SK-N-SH treated with all-trans-retinoic acid at 6 μM for 48 hours (cell line): ENCODE results near the gene CD300A.

Experiments used
- ATAC-seq: fragments of 200-7000 bp; cut with Tn5 transposase; 3 replicates; pipeline ENCODE4 v1.9.1; 2020; ENCODE audit warnings: mild to moderate bottlenecking, moderate library complexity
- BACH2 ChIP-seq: fragments of 250-450 bp; sonication (Bioruptor Pico); IDR thresholded peaks from 2 replicates; pipeline ENCODE4 v1.9.0; 2021; ENCODE audit warnings: mild to moderate bottlenecking, borderline replicate concordance
- CSDC2 ChIP-seq: fragments of 250-450 bp; sonication (Bioruptor Pico); IDR thresholded peaks from 2 replicates; pipeline ENCODE4 v1.5.0; 2020; ENCODE audit warnings: mild to moderate bottlenecking, moderate library complexity
- GLIS3 ChIP-seq: fragments of 250-450 bp; sonication (Bioruptor Pico); IDR thresholded peaks from 2 replicates; pipeline ENCODE4 v1.5.0; 2020; ENCODE audit warnings: mild to moderate bottlenecking, moderate library complexity
- ISL1 ChIP-seq: fragments of 250-450 bp; sonication (Bioruptor Pico); IDR thresholded peaks from 2 replicates; pipeline ENCODE4 v2.1.2; 2022; ENCODE audit warnings: mild to moderate bottlenecking, moderate library complexity
- OSR1 ChIP-seq: fragments of 250-450 bp; sonication (Bioruptor Pico); IDR thresholded peaks from 2 replicates; pipeline ENCODE4 v1.8.0; 2022; ENCODE audit warnings: moderate library complexity, mild to moderate bottlenecking, inconsistent platforms
- PATZ1 ChIP-seq: fragments of 250-450 bp; sonication (Bioruptor Pico); IDR thresholded peaks from 2 replicates; pipeline ENCODE4 v1.8.0; 2020; ENCODE audit warnings: mild to moderate bottlenecking, moderate library complexity, borderline replicate concordance
- PPARA ChIP-seq: fragments of 250-450 bp; sonication (Bioruptor Pico); IDR thresholded peaks from 2 replicates; pipeline ENCODE4 v1.5.0; 2020; ENCODE audit warnings: mild to moderate bottlenecking, borderline replicate concordance
- RARB ChIP-seq: fragments of 250-450 bp; sonication (Bioruptor Pico); IDR thresholded peaks from 2 replicates; pipeline ENCODE4 v1.8.0; 2021; ENCODE audit warnings: mild to moderate bottlenecking, moderate library complexity
- SNAI2 ChIP-seq: fragments of 250-450 bp; sonication (Bioruptor Pico); IDR thresholded peaks from 2 replicates; pipeline ENCODE4 v1.5.0; 2020; ENCODE audit warnings: mild to moderate bottlenecking, moderate library complexity
- TCF4 ChIP-seq: fragments of 250-450 bp; sonication (Bioruptor Pico); IDR thresholded peaks from 2 replicates; pipeline ENCODE4 v1.8.0; 2021; ENCODE audit warnings: mild to moderate bottlenecking, moderate library complexity, borderline replicate concordance
- TOX ChIP-seq: fragments of 250-450 bp; sonication (Bioruptor Pico); IDR thresholded peaks from 2 replicates; pipeline ENCODE4 v1.8.0; 2021; ENCODE audit warnings: mild to moderate bottlenecking, moderate library complexity, borderline replicate concordance
- TSHZ2 ChIP-seq: fragments of 250-450 bp; sonication (Bioruptor Pico); IDR thresholded peaks from 2 replicates; pipeline ENCODE4 v1.5.0; 2020; ENCODE audit warnings: mild to moderate bottlenecking, moderate library complexity
- ZC3H10 ChIP-seq: fragments of 250-450 bp; sonication (Bioruptor Pico); IDR thresholded peaks from 2 replicates; pipeline ENCODE4 v1.5.1; 2021; ENCODE audit warnings: mild to moderate bottlenecking, moderate library complexity
- ZFP3 ChIP-seq: fragments of 250-450 bp; sonication (Bioruptor Pico); IDR thresholded peaks from 2 replicates; pipeline ENCODE4 v1.5.0; 2020; ENCODE audit warnings: mild to moderate bottlenecking, moderate library complexity
- ZFP30 ChIP-seq: fragments of 450-650 bp; formaldehyde crosslinking; IDR thresholded peaks from 2 replicates; pipeline ENCODE4 v1.5.0; 2022; ENCODE audit warnings: mild to moderate bottlenecking, moderate library complexity
- ZNF565 ChIP-seq: fragments of 450-650 bp; formaldehyde crosslinking; conservative IDR thresholded peaks from 2 replicates; pipeline ENCODE4 v1.5.0; 2020; ENCODE audit warnings: low read depth, mild to moderate bottlenecking, moderate library complexity
- ZNF70 ChIP-seq: fragments of 450-650 bp; formaldehyde crosslinking; IDR thresholded peaks from 2 replicates; pipeline ENCODE4 v1.5.0; 2020; ENCODE audit warnings: mild to moderate bottlenecking, moderate library complexity
- ZNF8 ChIP-seq: fragments of 450-650 bp; formaldehyde crosslinking; IDR thresholded peaks from 2 replicates; pipeline ENCODE4 v1.5.0; 2020; ENCODE audit warnings: mild to moderate bottlenecking, moderate library complexity
- TF ChIP-seq, protein P1 (sequence below): fragments of 250-450 bp; sonication (Bioruptor Pico); IDR thresholded peaks from 2 replicates; pipeline ENCODE4 v1.8.0; 2021; ENCODE audit warnings: low read depth, mild to moderate bottlenecking, moderate library complexity, borderline replicate concordance
- TF ChIP-seq, protein P2 (sequence below): fragments of 250-450 bp; sonication (Bioruptor Pico); IDR thresholded peaks from 2 replicates; pipeline ENCODE4 v1.5.1; 2020; ENCODE audit warnings: low read depth, mild to moderate bottlenecking, moderate library complexity
- TF ChIP-seq, protein P3 (sequence below): fragments of 250-450 bp; sonication (Bioruptor Pico); IDR thresholded peaks from 2 replicates; pipeline ENCODE4 v1.5.1; 2021; ENCODE audit warnings: mild to moderate bottlenecking, moderate library complexity

The CD300A gene

DNA sequence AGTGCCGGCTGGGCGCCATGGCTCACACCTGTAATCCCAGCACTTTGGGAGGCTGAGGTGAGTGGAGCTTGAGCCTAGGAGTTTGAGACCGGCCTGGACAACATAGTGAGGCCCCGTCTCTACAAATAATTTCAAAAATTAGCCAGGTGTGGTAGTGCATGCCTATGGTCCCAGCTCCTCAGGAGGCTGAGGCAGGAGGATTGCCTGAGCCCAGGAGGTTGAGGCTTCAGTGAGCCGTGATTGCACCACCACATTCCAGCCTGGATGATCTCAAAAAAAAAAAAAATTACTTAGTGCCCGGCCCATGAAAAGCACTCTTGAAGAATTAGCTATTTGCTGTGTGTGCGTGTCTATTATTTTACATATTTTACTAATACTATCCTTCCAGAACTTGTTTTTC, 24.9 kb upstream of the CD300A start:
- TF ChIP-seq PATZ1 (CRISPR knock-in tag) = no peak
- no peak for TF ChIP-seq TCF4
- no peak for TF ChIP-seq CSDC2
- no peak for TF ChIP-seq ZNF565 (CRISPR knock-in tag)
- no peak for TF ChIP-seq ZFP3
- TF ChIP-seq ZNF70 (CRISPR knock-in tag) = no peak
- no peak for TF ChIP-seq ZNF8 (CRISPR knock-in tag)
- no peak for TF ChIP-seq GLIS3 (CRISPR knock-in tag)
- TF ChIP-seq PPARA (CRISPR knock-in tag) = no peak
- TF ChIP-seq, protein P1, sequence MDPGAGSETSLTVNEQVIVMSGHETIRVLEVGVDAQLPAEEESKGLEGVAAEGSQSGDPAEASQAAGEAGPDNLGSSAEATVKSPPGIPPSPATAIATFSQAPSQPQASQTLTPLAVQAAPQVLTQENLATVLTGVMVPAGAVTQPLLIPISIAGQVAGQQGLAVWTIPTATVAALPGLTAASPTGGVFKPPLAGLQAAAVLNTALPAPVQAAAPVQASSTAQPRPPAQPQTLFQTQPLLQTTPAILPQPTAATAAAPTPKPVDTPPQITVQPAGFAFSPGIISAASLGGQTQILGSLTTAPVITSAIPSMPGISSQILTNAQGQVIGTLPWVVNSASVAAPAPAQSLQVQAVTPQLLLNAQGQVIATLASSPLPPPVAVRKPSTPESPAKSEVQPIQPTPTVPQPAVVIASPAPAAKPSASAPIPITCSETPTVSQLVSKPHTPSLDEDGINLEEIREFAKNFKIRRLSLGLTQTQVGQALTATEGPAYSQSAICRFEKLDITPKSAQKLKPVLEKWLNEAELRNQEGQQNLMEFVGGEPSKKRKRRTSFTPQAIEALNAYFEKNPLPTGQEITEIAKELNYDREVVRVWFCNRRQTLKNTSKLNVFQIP (CRISPR knock-in tag) = no peak
- no peak for TF ChIP-seq ZC3H10
- ATAC-seq = no peak

DNA sequence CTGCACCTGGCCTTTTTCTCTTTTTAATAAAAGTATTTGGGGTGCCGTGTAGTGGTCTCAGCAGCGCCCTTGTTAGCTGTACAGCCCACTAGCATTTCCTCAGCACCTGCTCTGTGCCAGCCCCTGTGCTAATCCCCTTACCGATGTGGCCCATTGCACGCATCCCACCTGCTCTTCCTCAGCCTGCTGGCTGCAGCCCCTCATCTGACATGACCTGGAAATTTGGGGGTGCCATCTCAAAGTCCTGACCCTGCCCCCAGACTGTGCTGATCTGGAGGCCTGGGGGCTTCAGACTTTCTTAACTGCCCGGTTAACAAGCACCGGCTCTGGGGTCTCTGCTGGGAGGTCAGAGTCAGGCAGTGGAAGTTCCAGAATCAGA, 24.2 kb upstream of the CD300A start:
- no peak for ATAC-seq
- TF ChIP-seq ISL1 (CRISPR knock-in tag) = no peak
- TF ChIP-seq BACH2 (CRISPR knock-in tag) = no peak
- TF ChIP-seq ZNF8 (CRISPR knock-in tag) = no peak
- no peak for TF ChIP-seq GLIS3 (CRISPR knock-in tag)
- TF ChIP-seq, all 23 proteins: peak for 0

DNA sequence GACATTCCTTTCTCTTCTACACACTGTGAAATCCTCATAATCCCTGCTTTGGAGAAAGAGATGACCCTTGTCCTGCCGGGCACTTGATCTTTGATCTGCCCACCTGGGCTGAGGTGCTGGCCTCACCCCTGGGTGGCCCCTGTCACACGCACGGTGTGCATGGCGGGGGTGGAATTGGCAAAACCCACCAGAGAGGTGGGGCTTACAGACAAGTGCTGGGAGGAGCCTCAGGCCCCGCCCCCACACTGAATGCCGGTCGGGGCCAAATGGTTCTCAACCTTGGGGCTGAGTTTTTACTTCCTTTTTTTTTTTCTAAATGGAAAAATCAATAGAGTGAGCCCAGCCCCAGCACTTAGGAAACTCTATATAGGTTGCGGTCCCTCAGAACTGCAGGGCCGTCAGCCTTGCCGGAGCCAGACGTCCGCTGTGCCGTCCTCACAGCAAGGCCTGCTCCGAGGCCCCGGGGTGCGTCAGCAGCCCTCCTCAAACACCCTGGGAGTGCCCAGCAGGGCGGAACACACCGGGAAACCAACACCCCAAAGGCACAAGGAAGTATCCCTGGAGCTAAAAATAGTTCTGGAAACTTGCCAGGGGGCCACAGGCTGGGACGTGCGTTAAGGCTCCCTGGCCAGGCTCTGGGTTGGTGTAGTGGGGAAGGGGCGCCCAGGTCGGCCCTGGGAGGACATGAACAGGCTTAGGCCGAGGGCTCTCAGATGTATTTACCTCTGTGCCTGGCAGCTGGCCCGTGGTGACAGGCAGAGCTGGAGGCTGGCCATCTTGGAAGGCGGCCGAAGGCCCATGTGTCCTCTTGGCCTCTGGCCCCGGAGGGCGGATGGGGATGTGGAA, 23.5 kb upstream of the CD300A start:
- TF ChIP-seq, protein P2, sequence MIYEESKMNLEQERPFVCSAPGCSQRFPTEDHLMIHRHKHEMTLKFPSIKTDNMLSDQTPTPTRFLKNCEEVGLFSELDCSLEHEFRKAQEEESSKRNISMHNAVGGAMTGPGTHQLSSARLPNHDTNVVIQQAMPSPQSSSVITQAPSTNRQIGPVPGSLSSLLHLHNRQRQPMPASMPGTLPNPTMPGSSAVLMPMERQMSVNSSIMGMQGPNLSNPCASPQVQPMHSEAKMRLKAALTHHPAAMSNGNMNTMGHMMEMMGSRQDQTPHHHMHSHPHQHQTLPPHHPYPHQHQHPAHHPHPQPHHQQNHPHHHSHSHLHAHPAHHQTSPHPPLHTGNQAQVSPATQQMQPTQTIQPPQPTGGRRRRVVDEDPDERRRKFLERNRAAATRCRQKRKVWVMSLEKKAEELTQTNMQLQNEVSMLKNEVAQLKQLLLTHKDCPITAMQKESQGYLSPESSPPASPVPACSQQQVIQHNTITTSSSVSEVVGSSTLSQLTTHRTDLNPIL = no peak
- TF ChIP-seq TOX (CRISPR knock-in tag) (no peak), RARB (no peak), CSDC2 (no peak), PPARA (CRISPR knock-in tag) (no peak), ZNF8 (CRISPR knock-in tag) (no peak), ZNF70 (CRISPR knock-in tag) (no peak), ZFP30 (CRISPR knock-in tag) (no peak), ZFP3 (no peak), ZNF565 (CRISPR knock-in tag) (no peak), TSHZ2 (CRISPR knock-in tag) (no peak), OSR1 (CRISPR knock-in tag) (no peak), PATZ1 (CRISPR knock-in tag) (no peak), ISL1 (CRISPR knock-in tag) (no peak), ZC3H10 (no peak), SNAI2 (CRISPR knock-in tag) (no peak), BACH2 (CRISPR knock-in tag) (no peak), GLIS3 (CRISPR knock-in tag) (no peak)
- TF ChIP-seq, protein P3, sequence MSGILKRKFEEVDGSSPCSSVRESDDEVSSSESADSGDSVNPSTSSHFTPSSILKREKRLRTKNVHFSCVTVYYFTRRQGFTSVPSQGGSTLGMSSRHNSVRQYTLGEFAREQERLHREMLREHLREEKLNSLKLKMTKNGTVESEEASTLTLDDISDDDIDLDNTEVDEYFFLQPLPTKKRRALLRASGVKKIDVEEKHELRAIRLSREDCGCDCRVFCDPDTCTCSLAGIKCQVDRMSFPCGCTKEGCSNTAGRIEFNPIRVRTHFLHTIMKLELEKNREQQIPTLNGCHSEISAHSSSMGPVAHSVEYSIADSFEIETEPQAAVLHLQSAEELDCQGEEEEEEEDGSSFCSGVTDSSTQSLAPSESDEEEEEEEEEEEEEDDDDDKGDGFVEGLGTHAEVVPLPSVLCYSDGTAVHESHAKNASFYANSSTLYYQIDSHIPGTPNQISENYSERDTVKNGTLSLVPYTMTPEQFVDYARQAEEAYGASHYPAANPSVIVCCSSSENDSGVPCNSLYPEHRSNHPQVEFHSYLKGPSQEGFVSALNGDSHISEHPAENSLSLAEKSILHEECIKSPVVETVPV (CRISPR knock-in tag) = no peak
- TF ChIP-seq, protein P1 (CRISPR knock-in tag) = no peak
- ATAC-seq = no peak
